ENCODE measurements around the gene SUGCT.

SUGCT gene

GRCh38 chr7:40795607-40796006, 660.8 kb downstream of the SUGCT start:
- Mint-ChIP-seq H3K27me3 (no peaks in the 10 kb centered on the region), H3K9me3 (no peaks in the 10 kb centered on the region), H3K4me3 (no peak overlapping the region), H3K36me3 (no peaks in the 10 kb centered on the region), H3K27ac (no peak overlapping the region), H3K4me1 (no peaks in the 10 kb centered on the region)

DNA sequence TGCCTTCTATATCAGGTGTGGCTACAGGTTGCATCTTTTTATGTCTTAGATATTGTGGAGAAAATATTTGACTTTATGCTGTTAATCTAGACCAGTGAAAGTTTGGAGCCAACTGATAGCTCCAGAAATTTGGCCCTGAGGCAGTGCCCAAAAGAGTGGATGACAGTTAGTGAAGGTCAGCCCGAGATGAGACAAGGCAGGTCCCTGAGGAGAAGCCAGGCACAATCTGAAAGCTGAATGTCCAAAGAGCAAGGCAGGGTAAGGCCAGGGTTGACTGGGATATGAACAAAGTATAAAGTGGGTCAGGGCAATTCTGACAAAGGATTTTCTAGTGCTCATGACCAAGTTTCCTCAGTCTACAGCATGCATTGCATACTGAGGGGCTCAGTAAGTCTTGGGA, 661.9 kb downstream of the SUGCT start:
- H3K27me3 Mint-ChIP-seq = no peaks in the 10 kb centered on the region
- no peak overlapping the region for H3K4me3 Mint-ChIP-seq
- no peaks in the 10 kb centered on the region for H3K4me1 Mint-ChIP-seq
- no peak overlapping the region for H3K27ac Mint-ChIP-seq
- H3K9me3 Mint-ChIP-seq = no peaks in the 10 kb centered on the region
- H3K36me3 Mint-ChIP-seq = no peaks in the 10 kb centered on the region

- no peaks in the 10 kb centered on the region for H3K36me3 Mint-ChIP-seq
- H3K4me1 Mint-ChIP-seq = no peaks in the 10 kb centered on the region
- no peak overlapping the region for H3K4me3 Mint-ChIP-seq
- no peaks in the 10 kb centered on the region for H3K9me3 Mint-ChIP-seq
- H3K27me3 Mint-ChIP-seq = no peaks in the 10 kb centered on the region
- H3K27ac Mint-ChIP-seq = no peak overlapping the region
Observed at GRCh38 chr7:40798613-40799012, 663.8 kb downstream of the SUGCT start.

GRCh38 chr7:40799493-40800403, 664.9 kb downstream of the SUGCT start:
- Mint-ChIP-seq H3K9me3 (no peaks in the 10 kb centered on the region), H3K36me3 (no peaks in the 10 kb centered on the region), H3K4me1 (no peaks in the 10 kb centered on the region), H3K27ac (no peak overlapping the region), H3K27me3 (no peaks in the 10 kb centered on the region), H3K4me3 (no peak overlapping the region)

DNA sequence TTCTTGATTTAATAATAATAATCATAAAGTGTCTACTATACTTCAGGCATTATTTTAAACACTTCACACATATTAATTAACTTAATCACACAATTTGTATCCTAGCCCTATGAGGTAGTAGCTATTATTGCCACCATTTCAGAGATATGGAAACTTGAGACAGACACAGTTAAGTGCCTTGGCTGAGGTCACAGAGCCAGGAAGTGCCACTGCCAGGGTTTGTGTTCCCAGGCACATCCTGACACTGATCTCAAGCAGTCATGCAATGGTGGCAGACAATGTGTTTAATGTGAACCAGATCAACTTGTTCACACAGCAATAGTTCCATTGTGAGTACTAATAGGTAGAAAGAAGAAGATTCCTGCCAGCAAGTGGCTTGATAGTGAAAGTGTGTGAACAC, 666.0 kb downstream of the SUGCT start:
- no peaks in the 10 kb centered on the region for H3K36me3 Mint-ChIP-seq
- no peaks in the 10 kb centered on the region for H3K27me3 Mint-ChIP-seq
- no peak overlapping the region for H3K27ac Mint-ChIP-seq
- no peaks in the 10 kb centered on the region for H3K4me1 Mint-ChIP-seq
- no peak overlapping the region for H3K4me3 Mint-ChIP-seq
- no peaks in the 10 kb centered on the region for H3K9me3 Mint-ChIP-seq

DNA sequence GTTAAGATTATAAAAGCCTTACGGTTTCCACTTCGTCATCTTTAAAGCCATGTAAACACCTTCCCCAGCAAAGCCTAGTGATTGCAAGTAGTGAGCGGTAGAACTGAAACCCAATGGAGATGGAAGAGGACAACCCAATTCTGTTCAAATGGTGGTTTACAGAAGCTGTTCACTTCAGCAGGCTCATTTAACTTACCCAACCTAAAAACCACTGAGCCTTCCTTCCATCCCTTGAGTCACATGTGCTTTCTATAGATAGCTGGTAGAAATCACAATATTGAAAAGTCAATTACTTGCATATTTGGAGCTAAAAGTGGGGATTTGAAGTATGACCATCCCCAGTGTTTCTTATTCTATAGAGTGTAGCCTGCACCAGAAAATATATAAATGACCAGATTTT, 667.7 kb downstream of the SUGCT start:
- Mint-ChIP-seq H3K36me3 (no peaks in the 10 kb centered on the region), H3K27ac (no peak overlapping the region), H3K4me3 (no peak overlapping the region), H3K27me3 (no peaks in the 10 kb centered on the region), H3K4me1 (no peaks in the 10 kb centered on the region), H3K9me3 (no peaks in the 10 kb centered on the region)

DNA sequence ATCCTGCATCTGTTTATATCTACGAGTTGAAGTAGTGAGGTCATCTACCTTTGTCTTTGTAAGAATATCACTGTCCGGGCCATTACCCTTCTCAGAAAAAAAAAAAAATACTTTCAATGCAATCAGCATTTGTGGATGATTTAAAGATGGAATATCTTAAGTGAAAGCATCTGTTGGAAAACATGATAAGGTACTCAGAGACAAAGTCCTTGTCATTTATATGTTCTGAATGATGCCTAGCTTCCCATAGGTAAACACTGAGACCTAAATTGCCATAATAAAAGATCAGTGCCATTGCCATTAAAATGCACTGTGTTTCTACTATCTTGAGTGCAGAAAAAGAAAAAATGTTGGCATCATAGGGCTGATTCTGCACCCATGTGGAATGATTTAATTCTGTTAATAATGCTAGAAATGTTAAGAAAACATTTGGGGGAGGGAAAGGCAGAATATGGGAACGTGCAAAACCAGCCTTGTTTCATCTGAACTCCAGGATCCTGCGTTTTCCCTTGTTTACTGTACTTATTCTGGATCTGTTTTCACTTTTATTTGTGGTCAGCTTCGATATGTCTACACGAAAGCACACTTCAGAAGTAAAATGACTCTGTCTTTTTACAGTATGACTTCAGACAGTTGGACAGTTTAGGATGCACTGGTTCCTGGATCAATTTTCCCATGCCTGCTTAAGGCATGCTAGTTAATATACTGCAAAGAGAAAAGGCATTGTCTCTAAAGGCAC, 669.8 kb downstream of the SUGCT start:
- no peaks in the 10 kb centered on the region for H3K27me3 Mint-ChIP-seq
- no peak overlapping the region for H3K4me3 Mint-ChIP-seq
- H3K4me1 Mint-ChIP-seq = no peaks in the 10 kb centered on the region
- H3K9me3 Mint-ChIP-seq = no peaks in the 10 kb centered on the region
- no peak overlapping the region for H3K27ac Mint-ChIP-seq
- H3K36me3 Mint-ChIP-seq = no peaks in the 10 kb centered on the region

GRCh38 chr7:40805361-40805760, 670.6 kb downstream of the SUGCT start:
- Mint-ChIP-seq H3K4me1 (no peaks in the 10 kb centered on the region), H3K27me3 (no peaks in the 10 kb centered on the region), H3K9me3 (peaks cover 1% of the 10 kb centered on the region), H3K36me3 (no peaks in the 10 kb centered on the region), H3K4me3 (no peak overlapping the region), H3K27ac (no peak overlapping the region)

GRCh38 chr7:40808378-40808942, 673.7 kb downstream of the SUGCT start:
- no peaks in the 10 kb centered on the region for H3K4me1 Mint-ChIP-seq
- H3K4me3 Mint-ChIP-seq = no peak overlapping the region
- no peak overlapping the region for H3K27ac Mint-ChIP-seq

GRCh38 chr7:40810274-40810673, 675.5 kb downstream of the SUGCT start:
- Mint-ChIP-seq H3K4me1 (no peaks in the 10 kb centered on the region), H3K27ac (no peak overlapping the region), H3K4me3 (no peak overlapping the region), H3K9me3 (peaks cover 26% of the 10 kb centered on the region), H3K27me3 (no peaks in the 10 kb centered on the region), H3K36me3 (no peaks in the 10 kb centered on the region)

More at GRCh38 chr7:40808378-40808942, 673.7 kb downstream of the SUGCT start:
- Mint-ChIP-seq H3K36me3 (no peaks in the 10 kb centered on the region), H3K27me3 (no peaks in the 10 kb centered on the region), H3K9me3 (peaks cover 25% of the 10 kb centered on the region)

GRCh38 chr7:40811666-40812065, 676.9 kb downstream of the SUGCT start:
- no peaks in the 10 kb centered on the region for H3K4me1 Mint-ChIP-seq
- H3K27me3 Mint-ChIP-seq = no peaks in the 10 kb centered on the region
- no peak overlapping the region for H3K4me3 Mint-ChIP-seq
- peaks cover 28% of the 10 kb centered on the region for H3K9me3 Mint-ChIP-seq
- no peak overlapping the region for H3K27ac Mint-ChIP-seq
- no peaks in the 10 kb centered on the region for H3K36me3 Mint-ChIP-seq

- H3K4me3 Mint-ChIP-seq = no peak overlapping the region
- no peak overlapping the region for H3K27ac Mint-ChIP-seq
- H3K36me3 Mint-ChIP-seq = no peaks in the 10 kb centered on the region
- H3K27me3 Mint-ChIP-seq = no peaks in the 10 kb centered on the region
- no peaks in the 10 kb centered on the region for H3K4me1 Mint-ChIP-seq
- peaks cover 39% of the 10 kb centered on the region for H3K9me3 Mint-ChIP-seq
Observed at GRCh38 chr7:40815022-40815421, 680.2 kb downstream of the SUGCT start.

DNA sequence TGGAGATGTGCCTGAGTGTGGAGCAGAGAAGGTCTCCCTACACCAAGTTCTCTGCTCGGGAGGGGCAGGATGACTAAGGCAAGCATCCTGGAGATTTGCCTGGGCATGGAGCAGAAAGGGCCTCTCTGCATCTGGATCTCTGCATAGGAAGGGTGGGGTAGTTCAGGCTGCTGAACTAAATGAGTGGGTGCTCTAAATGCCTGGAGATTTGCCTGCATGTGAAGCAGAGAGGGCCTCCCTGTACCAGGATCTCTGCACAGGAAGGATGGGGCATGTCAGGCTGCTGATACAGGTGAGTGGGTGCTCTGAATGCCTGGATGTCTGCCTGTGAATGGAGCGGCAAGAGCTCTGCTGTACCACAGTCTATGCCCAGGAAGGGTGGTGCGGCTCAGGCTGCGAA, 680.7 kb downstream of the SUGCT start:
- H3K27me3 Mint-ChIP-seq = no peaks in the 10 kb centered on the region
- H3K27ac Mint-ChIP-seq = no peak overlapping the region
- no peaks in the 10 kb centered on the region for H3K36me3 Mint-ChIP-seq
- no peak overlapping the region for H3K4me3 Mint-ChIP-seq
- H3K9me3 Mint-ChIP-seq = peaks cover 36% of the 10 kb centered on the region
- H3K4me1 Mint-ChIP-seq = no peaks in the 10 kb centered on the region

DNA sequence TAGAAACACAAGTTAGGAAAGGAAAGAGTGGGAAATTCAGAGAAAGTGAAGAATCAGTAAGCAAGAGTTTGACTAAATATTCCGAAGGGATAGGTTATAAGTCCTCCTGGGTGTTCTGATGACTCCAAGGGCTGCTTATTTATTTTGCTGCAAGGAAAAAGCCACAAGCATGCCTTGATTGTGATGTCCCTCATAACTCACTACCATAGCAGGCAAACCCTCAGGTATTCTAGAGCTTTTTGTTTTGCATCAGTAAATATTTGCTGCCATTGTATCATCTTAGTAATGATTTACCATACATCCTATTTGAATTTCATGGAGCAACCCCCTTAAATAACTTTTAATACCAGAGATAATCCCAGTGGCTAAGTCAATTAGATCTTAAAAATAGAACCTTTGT, 688.1 kb downstream of the SUGCT start:
- Mint-ChIP-seq H3K9me3 (peaks cover 7% of the 10 kb centered on the region), H3K27ac (no peak overlapping the region), H3K36me3 (no peaks in the 10 kb centered on the region), H3K4me3 (no peak overlapping the region), H3K4me1 (no peaks in the 10 kb centered on the region), H3K27me3 (no peaks in the 10 kb centered on the region)

GRCh38 chr7:40824461-40824860, 689.7 kb downstream of the SUGCT start:
- peaks cover 7% of the 10 kb centered on the region for H3K9me3 Mint-ChIP-seq
- H3K4me3 Mint-ChIP-seq = no peak overlapping the region
- H3K27me3 Mint-ChIP-seq = no peaks in the 10 kb centered on the region
- H3K4me1 Mint-ChIP-seq = no peaks in the 10 kb centered on the region
- H3K27ac Mint-ChIP-seq = no peak overlapping the region
- no peaks in the 10 kb centered on the region for H3K36me3 Mint-ChIP-seq
